Stomach (tissue), 4 donors: Measurements from ENCODE around the gene TMEM43.

Source experiments
- POLR2A ChIP-seq, 4 donors: fragments of 450-650 bp; IDR thresholded peaks; one replicate each; pipeline ENCODE4 v1.6.1; 2016; ENCODE audit warnings: antibody characterized with exemption in 4 of 4, control low read depth in 2 of 4, mild to moderate bottlenecking in 1 of 4, moderate library complexity in 1 of 4
- TF ChIP-seq, protein P1 (sequence below), 7 experiments: fragments of 450-650 bp in 4 of 7; fragments of 200-600 bp in 3 of 7; sonication (generic) in 3 of 7; IDR thresholded peaks; one replicate each; pipeline ENCODE4 v1.5.1; 2016 to 2019; ENCODE audit warnings: antibody characterized with exemption in 7 of 7, control low read depth in 2 of 7, mild to moderate bottlenecking in 1 of 7

DNA sequence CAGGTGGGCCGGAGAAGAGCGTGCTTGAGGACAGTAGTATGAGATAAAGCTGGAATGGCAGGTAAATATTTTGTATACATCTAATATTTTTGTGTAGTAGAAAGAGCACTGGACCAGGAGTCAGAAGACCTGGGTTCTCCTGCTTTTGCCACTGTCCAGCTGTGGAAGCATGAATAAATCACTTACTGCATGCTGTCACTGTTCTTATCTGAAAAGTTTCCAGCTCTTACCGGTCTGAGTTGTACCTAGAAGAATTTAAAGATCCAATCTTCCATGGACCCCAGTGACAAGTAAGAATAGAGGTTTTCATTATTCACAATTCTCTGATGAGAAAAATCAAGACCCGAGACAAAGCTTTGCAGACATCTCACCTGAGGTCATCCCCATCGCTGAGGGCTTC, 47.6 kb downstream of the TMEM43 start:
- TF ChIP-seq, protein P1, sequence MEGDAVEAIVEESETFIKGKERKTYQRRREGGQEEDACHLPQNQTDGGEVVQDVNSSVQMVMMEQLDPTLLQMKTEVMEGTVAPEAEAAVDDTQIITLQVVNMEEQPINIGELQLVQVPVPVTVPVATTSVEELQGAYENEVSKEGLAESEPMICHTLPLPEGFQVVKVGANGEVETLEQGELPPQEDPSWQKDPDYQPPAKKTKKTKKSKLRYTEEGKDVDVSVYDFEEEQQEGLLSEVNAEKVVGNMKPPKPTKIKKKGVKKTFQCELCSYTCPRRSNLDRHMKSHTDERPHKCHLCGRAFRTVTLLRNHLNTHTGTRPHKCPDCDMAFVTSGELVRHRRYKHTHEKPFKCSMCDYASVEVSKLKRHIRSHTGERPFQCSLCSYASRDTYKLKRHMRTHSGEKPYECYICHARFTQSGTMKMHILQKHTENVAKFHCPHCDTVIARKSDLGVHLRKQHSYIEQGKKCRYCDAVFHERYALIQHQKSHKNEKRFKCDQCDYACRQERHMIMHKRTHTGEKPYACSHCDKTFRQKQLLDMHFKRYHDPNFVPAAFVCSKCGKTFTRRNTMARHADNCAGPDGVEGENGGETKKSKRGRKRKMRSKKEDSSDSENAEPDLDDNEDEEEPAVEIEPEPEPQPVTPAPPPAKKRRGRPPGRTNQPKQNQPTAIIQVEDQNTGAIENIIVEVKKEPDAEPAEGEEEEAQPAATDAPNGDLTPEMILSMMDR (IDR thresholded peaks at IDR 0.05) = no peak
- TF ChIP-seq POLR2A (IDR thresholded peaks at IDR 0.05) = no peak
